HCT116 (cell line): ENCODE data around the gene BHLHE41.

Experiments used
- CEBPB ChIP-seq: IDR thresholded peaks from 2 replicates; pipeline ENCODE4 v1.6.1; 2012; ENCODE audit warnings: low read depth
- EGR1 ChIP-seq: IDR thresholded peaks from 2 replicates; pipeline ENCODE4 v1.6.1; 2012; ENCODE audit warnings: low read depth
- EZH2 ChIP-seq: fragments of 200-600 bp; sonication (generic); IDR thresholded peaks from 2 replicates; pipeline ENCODE4 v1.6.1; 2017; ENCODE audit warnings: antibody characterized with exemption, mixed run types
- EZH2phosphoT487 ChIP-seq: fragments of 200-600 bp; IDR thresholded peaks from 2 replicates; pipeline ENCODE4 v1.6.1; 2018; ENCODE audit warnings: antibody characterized with exemption, borderline replicate concordance
- JUND ChIP-seq: IDR thresholded peaks from 2 replicates; pipeline ENCODE4 v1.6.1; 2012
- POLR2A ChIP-seq: IDR thresholded peaks from 2 replicates; pipeline ENCODE4 v1.7.0; 2011; ENCODE audit warnings: borderline replicate concordance; ENCODE audit not compliant: insufficient read depth, insufficient read length; ENCODE audit errors: extremely low read depth
- POLR2AphosphoS5 ChIP-seq: IDR thresholded peaks from 2 replicates; pipeline ENCODE4 v1.6.1; 2011; ENCODE audit warnings: mild to moderate bottlenecking, low read depth, low read length, moderate library complexity
- RAD21 ChIP-seq: IDR thresholded peaks from 2 replicates; pipeline ENCODE4 v1.6.1; 2012; ENCODE audit warnings: low read depth, mild to moderate bottlenecking
- SIN3A ChIP-seq: IDR thresholded peaks from 2 replicates; pipeline ENCODE4 v1.6.1; 2012; ENCODE audit warnings: low read depth
- TCF7L2 ChIP-seq: IDR thresholded peaks from 2 replicates; pipeline ENCODE4 v1.7.0; 2011; ENCODE audit warnings: borderline replicate concordance, inconsistent platforms; ENCODE audit not compliant: insufficient read depth, insufficient read length; ENCODE audit errors: extremely low read depth
- YY1 ChIP-seq: IDR thresholded peaks from 2 replicates; pipeline ENCODE4 v1.6.1; 2011; ENCODE audit warnings: low read length, low read depth, moderate library complexity, mild to moderate bottlenecking; ENCODE audit not compliant: insufficient replicate concordance; ENCODE audit errors: extremely low read depth
- TF ChIP-seq, protein P1 (sequence below), 3 experiments: fragments of 200-600 bp in 1 of 3; sonication (generic) in 1 of 3; IDR thresholded peaks in 2 of 3; conservative IDR thresholded peaks in 1 of 3; 2 replicates each; pipeline ENCODE4 v1.5.1; 2012 to 2017; ENCODE audit warnings: low read depth in 2 of 3, low read length in 2 of 3, antibody characterized with exemption in 1 of 3, borderline replicate concordance in 1 of 3, control low read depth in 1 of 3, mild to moderate bottlenecking in 1 of 3, mixed read lengths in 1 of 3, mixed run types in 1 of 3, moderate library complexity in 1 of 3; ENCODE audit not compliant: insufficient read depth in 1 of 3
- TF ChIP-seq, protein P2 (sequence below): IDR thresholded peaks from 2 replicates; pipeline ENCODE4 v1.6.1; 2012
- TF ChIP-seq, protein P3 (sequence below): IDR thresholded peaks from 2 replicates; pipeline ENCODE4 v1.6.1; 2012

DNA sequence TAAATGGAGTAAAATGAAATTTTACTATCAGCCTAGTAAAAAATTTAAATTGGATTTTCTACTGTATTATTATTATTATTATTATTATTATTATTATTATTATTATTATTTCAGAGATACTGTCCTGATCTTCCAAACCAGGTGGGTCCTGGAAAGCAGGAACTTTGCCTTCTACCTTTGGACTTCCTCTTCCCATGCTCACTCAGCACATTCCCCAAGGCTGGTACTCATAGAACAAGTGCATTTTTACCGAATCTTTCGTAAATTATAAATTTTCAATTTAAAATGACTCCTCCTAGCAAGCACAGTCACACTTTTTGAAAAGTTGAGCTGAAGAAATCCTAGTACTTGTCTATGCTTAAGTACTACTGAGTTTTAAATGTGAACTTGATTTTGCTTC, 29.7 kb downstream of the BHLHE41 start:
- no peak for TF ChIP-seq POLR2AphosphoS5
- TF ChIP-seq, protein P1, sequence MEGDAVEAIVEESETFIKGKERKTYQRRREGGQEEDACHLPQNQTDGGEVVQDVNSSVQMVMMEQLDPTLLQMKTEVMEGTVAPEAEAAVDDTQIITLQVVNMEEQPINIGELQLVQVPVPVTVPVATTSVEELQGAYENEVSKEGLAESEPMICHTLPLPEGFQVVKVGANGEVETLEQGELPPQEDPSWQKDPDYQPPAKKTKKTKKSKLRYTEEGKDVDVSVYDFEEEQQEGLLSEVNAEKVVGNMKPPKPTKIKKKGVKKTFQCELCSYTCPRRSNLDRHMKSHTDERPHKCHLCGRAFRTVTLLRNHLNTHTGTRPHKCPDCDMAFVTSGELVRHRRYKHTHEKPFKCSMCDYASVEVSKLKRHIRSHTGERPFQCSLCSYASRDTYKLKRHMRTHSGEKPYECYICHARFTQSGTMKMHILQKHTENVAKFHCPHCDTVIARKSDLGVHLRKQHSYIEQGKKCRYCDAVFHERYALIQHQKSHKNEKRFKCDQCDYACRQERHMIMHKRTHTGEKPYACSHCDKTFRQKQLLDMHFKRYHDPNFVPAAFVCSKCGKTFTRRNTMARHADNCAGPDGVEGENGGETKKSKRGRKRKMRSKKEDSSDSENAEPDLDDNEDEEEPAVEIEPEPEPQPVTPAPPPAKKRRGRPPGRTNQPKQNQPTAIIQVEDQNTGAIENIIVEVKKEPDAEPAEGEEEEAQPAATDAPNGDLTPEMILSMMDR (IDR thresholded peaks at IDR 0.05 in 2 of 3, conservative IDR thresholded peaks at IDR 0.05 in 1 of 3; ENCODE audit: borderline replicate concordance in 1 of 3, insufficient read depth in 1 of 3, low read depth in 2 of 3, low read length in 2 of 3), result no peak
- no peak for TF ChIP-seq CEBPB
- TF ChIP-seq POLR2A, result no peak
- no peak for TF ChIP-seq SIN3A
- TF ChIP-seq EGR1, result no peak
- TF ChIP-seq RAD21, result no peak
- TF ChIP-seq, protein P2, sequence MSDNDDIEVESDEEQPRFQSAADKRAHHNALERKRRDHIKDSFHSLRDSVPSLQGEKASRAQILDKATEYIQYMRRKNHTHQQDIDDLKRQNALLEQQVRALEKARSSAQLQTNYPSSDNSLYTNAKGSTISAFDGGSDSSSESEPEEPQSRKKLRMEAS, result no peak
- TF ChIP-seq, protein P3, sequence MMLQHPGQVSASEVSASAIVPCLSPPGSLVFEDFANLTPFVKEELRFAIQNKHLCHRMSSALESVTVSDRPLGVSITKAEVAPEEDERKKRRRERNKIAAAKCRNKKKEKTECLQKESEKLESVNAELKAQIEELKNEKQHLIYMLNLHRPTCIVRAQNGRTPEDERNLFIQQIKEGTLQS, result no peak
- no peak for TF ChIP-seq JUND
- TF ChIP-seq YY1, result no peak
- TF ChIP-seq EZH2phosphoT487, result no peak
- TF ChIP-seq TCF7L2, result no peak
- TF ChIP-seq EZH2, result no peak
